K562 (cell line): ENCODE data around the gene USP14. TPM values are rescaled to one million over a fixed set of nuclear protein-coding genes. Genes with fewer than 3 reads are reported as not detected.

ENCODE experiments used
- ATAC-seq: fragments of 200-7000 bp; cut with Tn5 transposase; 3 replicates; pipeline ENCODE4 v1.9.1; 2020; ENCODE audit warnings: moderate library complexity
- BruUV-seq: library from RNA; stranded (reverse); fragments of 400-500 nt; replicated peaks from 2 replicates; lab custom pipeline; 2021; lab: Mats Ljungman, UMichigan
- CTCF ChIA-PET: fragments of 300-600 bp; formaldehyde crosslinking; extraction: SDS; loops from one replicate; lab custom pipeline; 2021; ENCODE audit warnings: low intra/inter-chr PET ratio; lab: Yijun Ruan, JAX
- POLR2A ChIA-PET: fragments of 300-600, 350-650 bp; sonication (Branson Sonifier 250); formaldehyde crosslinking; extraction: SDS; loops from one replicate; lab custom pipeline; 2021; ENCODE audit warnings: antibody characterized with exemption, inconsistent platforms; lab: Yijun Ruan, JAX
- DNase-seq, 4 experiments: peaks; one replicate each; pipeline versions ENCODE4 v3.0.0 to v3.0.0-alpha.2; 2011 to 2018; ENCODE audit warnings: low spot score in 3 of 4, mixed read lengths in 3 of 4; ENCODE audit errors: extremely low read depth in 1 of 4
- FAIRE-seq: peaks from 2 replicates; lab custom pipeline; 2011; peaks lifted over from hg19 to GRCh38; lab: Jason Lieb, UNC
- H2AFZ ChIP-seq: 2 replicates; pipeline ENCODE4 v1.6.0; 2011; ENCODE audit warnings: low read depth, low read length, control low read depth, inconsistent platforms
- H3K27ac ChIP-seq: fragments of 200-600 bp; 3 replicates; pipeline ENCODE4 v1.8.0; 2011; ENCODE audit warnings: low read depth, mild to moderate bottlenecking, control low read depth, inconsistent platforms, low read length, moderate library complexity, mixed read lengths; ENCODE audit errors: extremely low read depth
- H3K27me3 ChIP-seq, 2 experiments: fragments of 300-600 bp in 1 of 2; 2 replicates in 1 of 2; 3 replicates in 1 of 2; pipeline versions ENCODE4 v1.6.0 to v1.8.0; 2011; ENCODE audit warnings: inconsistent platforms in 2 of 2, low read length in 2 of 2, mild to moderate bottlenecking in 1 of 2, mixed read lengths in 1 of 2, moderate library complexity in 1 of 2; ENCODE audit not compliant: control insufficient read depth in 2 of 2, insufficient read depth in 2 of 2
- H3K36me3 ChIP-seq: fragments of 300-600 bp; 3 replicates; pipeline ENCODE4 v1.8.0; 2011; ENCODE audit warnings: mild to moderate bottlenecking, low read length, inconsistent platforms; ENCODE audit not compliant: control insufficient read depth, insufficient read depth
- H3K4me1 ChIP-seq, 2 experiments: fragments of 200-600 bp in 1 of 2; replicated peaks in 1 of 2; 2 replicates in 1 of 2; 3 replicates in 1 of 2; pipeline versions ENCODE4 v1.5.1 to v1.8.0; 2011; ENCODE audit warnings: inconsistent platforms in 2 of 2, low read length in 2 of 2, mild to moderate bottlenecking in 1 of 2, mixed read lengths in 1 of 2, moderate library complexity in 1 of 2; ENCODE audit not compliant: control insufficient read depth in 2 of 2, insufficient read depth in 2 of 2
- H3K4me2 ChIP-seq: 2 replicates; pipeline ENCODE4 v1.6.1; 2011; ENCODE audit warnings: low read length, control low read depth, inconsistent platforms, mixed read lengths; ENCODE audit not compliant: insufficient read depth
- H3K4me3 ChIP-seq: fragments of 200-600 bp; sonication (generic), shearing (Covaris generic); 2 replicates; pipeline ENCODE4 v1.5.1; 2016; ENCODE audit warnings: control low read depth, inconsistent platforms
- H3K79me2 ChIP-seq: fragments of 200-600 bp; 3 replicates; pipeline ENCODE4 v1.8.0; 2011; ENCODE audit warnings: low read length, inconsistent platforms; ENCODE audit not compliant: control insufficient read depth, insufficient read depth
- H3K9ac ChIP-seq, 2 experiments: 2 replicates each; pipeline versions ENCODE4 v1.6.0 to v1.6.1; 2011; ENCODE audit warnings: low read depth in 2 of 2, low read length in 2 of 2, control low read depth in 1 of 2, inconsistent platforms in 1 of 2, mild to moderate bottlenecking in 1 of 2, mixed read lengths in 1 of 2; ENCODE audit not compliant: insufficient read depth in 1 of 2
- H3K9me1 ChIP-seq: one replicate; pipeline ENCODE4 v1.6.0; 2011; ENCODE audit warnings: inconsistent platforms, mild to moderate bottlenecking, low read length, moderate library complexity; ENCODE audit not compliant: control insufficient read depth, insufficient read depth
- H3K9me3 ChIP-seq: replicated peaks from 2 replicates; pipeline ENCODE4 v1.5.1; 2011; ENCODE audit warnings: low read depth, low read length, inconsistent platforms; ENCODE audit not compliant: control insufficient read depth, insufficient read depth
- H4K20me1 ChIP-seq: replicated peaks from 2 replicates; pipeline ENCODE4 v1.6.1; 2011; ENCODE audit warnings: low read length, inconsistent platforms, mixed read lengths; ENCODE audit not compliant: control insufficient read depth, insufficient read depth
- ARID1B ChIP-seq: fragments of 450-650 bp; IDR thresholded peaks from 2 replicates; pipeline ENCODE4 v1.6.1; 2016; ENCODE audit warnings: antibody characterized with exemption, mild to moderate bottlenecking, inconsistent platforms
- ARNT ChIP-seq, 2 experiments: fragments of 450-650 bp; IDR thresholded peaks; 2 replicates each; pipeline ENCODE4 v1.6.1; 2016; ENCODE audit warnings: mild to moderate bottlenecking in 1 of 2
- DPF2 ChIP-seq: fragments of 450-650 bp; IDR thresholded peaks from 2 replicates; pipeline ENCODE4 v1.6.1; 2016
- KLF16 ChIP-seq: IDR thresholded peaks from 2 replicates; pipeline ENCODE4 v1.6.1; 2016; ENCODE audit warnings: antibody characterized with exemption
- RCOR1 ChIP-seq, 2 experiments: IDR thresholded peaks; 2 replicates each; pipeline ENCODE4 v1.6.1; 2012; ENCODE audit warnings: low read depth in 2 of 2, low read length in 2 of 2, borderline replicate concordance in 1 of 2, improper control_type of control experiment in 1 of 2
- ZNF143 ChIP-seq: sonication (generic); formaldehyde crosslinking; IDR thresholded peaks from 2 replicates; pipeline ENCODE4 v1.9.0; 2022; ENCODE audit warnings: mild to moderate bottlenecking, missing genetic modification reagents
- WGBS: fragments of 100-300 bp; shearing (Covaris generic); methylation state at CpG from one replicate; pipeline ENCODE4 v1.1.6; 2016; ENCODE audit warnings: low coverage, mixed read lengths; ENCODE audit not compliant: insufficient coverage; ENCODE audit errors: missing lambda C conversion rate; 5-methylcytosine and 5-hydroxymethylcytosine counted together
- in situ Hi-C: fragments of 300-500 bp; cut with MboI; formaldehyde crosslinking; loops from 4 replicates; pipeline ENCODE4 v1.15.0; 2018; ENCODE audit warnings: inconsistent platforms, mixed read lengths
- intact Hi-C: fragments of 100-400 bp; cut with micrococcal nuclease; formaldehyde crosslinking; loops from 2 replicates; pipeline ENCODE4 v1.14.2; 2022
- polyA plus RNA-seq, 8 experiments: library from polyadenylated mRNA; depleted of rRNA in 4 of 8; stranded (reverse) in 5 of 8; unstranded in 3 of 8; fragments of >200 nt; fragmentation: Nextera tagmentation in 2 of 8; fragmentation: Illumina TruSeq in 1 of 8; extraction: Ambion mirVana in 2 of 8; extraction: Trizol in 1 of 8; gene quantifications; 2 replicates each; pipeline versions ENCODE4 v1.2.1 to v1.2.3, GENCODE V29; 2011 to 2014; ENCODE audit warnings: inconsistent platforms in 1 of 8, missing spikeins in 1 of 8
- total RNA-seq, 7 experiments: library from RNA; depleted of rRNA in 6 of 7; stranded (reverse); fragments of >200 nt in 6 of 7; fragmentation: Illumina TruSeq in 2 of 7; extraction: Trizol in 2 of 7; gene quantifications; 2 replicates each; pipeline versions ENCODE4 v1.2.1 to v1.2.3, GENCODE V29; 2011 to 2021; ENCODE audit warnings: low replicate concordance in 1 of 7
- TF ChIP-seq, protein P1 (sequence below): fragments of 200-600 bp; sonication (generic); IDR thresholded peaks from one replicate; pipeline ENCODE4 v1.6.1; 2012; ENCODE audit warnings: mild to moderate bottlenecking, low read depth, low read length, inconsistent platforms
- TF ChIP-seq, protein P2 (sequence below), 3 experiments: fragments of 200-800 bp in 1 of 3; fragments of 250-450 bp in 1 of 3; fragments of 450-650 bp in 1 of 3; sonication (Bioruptor Pico) in 1 of 3; sonication (Bioruptor generic) in 1 of 3; formaldehyde crosslinking in 1 of 3; IDR thresholded peaks; 2 replicates each; pipeline versions ENCODE4 v1.6.1 to v1.8.0; 2016 to 2022; ENCODE audit warnings: mild to moderate bottlenecking in 2 of 3, missing genetic modification characterization in 2 of 3, missing compliant biosample characterization in 1 of 3, moderate library complexity in 1 of 3

USP14 gene
- total and polyA plus RNA-seq, 9 of the 15 experiments (the other 6 are each of a cell fraction or from before 2014, with no cell fraction given), result 18.7 to 129 (median 40.3) TPM

DNA sequence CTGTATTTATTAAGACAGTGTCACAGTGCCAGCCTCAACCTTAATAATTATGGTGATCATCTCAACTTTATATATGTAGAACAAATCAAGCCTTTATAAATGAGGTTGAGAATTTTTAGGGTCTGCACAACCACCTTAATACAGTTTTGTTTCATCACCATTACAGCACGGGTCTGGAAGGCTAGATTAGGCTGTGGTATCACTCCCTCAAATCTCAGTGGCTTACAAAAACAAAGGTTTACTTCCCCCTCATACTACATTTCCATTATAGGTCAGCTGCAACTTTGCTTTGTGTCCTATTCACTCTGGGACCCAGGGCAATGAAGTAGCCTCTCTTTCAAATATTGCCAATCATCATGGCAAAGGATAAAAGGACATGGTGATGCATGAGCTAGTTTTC, 23.3 kb upstream of the USP14 start:
- Histone ChIP-seq H3K27me3 (no peaks in the 10 kb centered on the region), H3K9ac (no peak overlapping the region), H2AFZ (no peak overlapping the region), H3K79me2 (no peaks in the 10 kb centered on the region), H4K20me1 (no peaks in the 10 kb centered on the region), H3K9me1 (no peaks in the 10 kb centered on the region), H3K4me2 (no peak overlapping the region), H3K36me3 (no peaks in the 10 kb centered on the region), H3K4me3 (no peak overlapping the region), H3K9me3 (peaks cover 1% of the 10 kb centered on the region; the same call in 1 of the 2 replicates), H3K27ac (no peak overlapping the region), H3K4me1 (peaks cover 3 to 5% of the 10 kb centered on the region in 2 experiments; a peak in 2 of 5 replicates)
- FAIRE-seq, result no peak
- DNase-seq, result no peak
- CTCF ChIA-PET, result no interaction called here
- BruUV-seq, result no TSS peak
- POLR2A ChIA-PET, result no interaction called here
- intact Hi-C loops, result no loop called here
- WGBS, result 0% methylated on average over 1 of the region's 1 CpG
- no peak; the same call in 2 of the 3 replicates for ATAC-seq
- in situ Hi-C loops, result no loop called here
- TF ChIP-seq, protein P1, sequence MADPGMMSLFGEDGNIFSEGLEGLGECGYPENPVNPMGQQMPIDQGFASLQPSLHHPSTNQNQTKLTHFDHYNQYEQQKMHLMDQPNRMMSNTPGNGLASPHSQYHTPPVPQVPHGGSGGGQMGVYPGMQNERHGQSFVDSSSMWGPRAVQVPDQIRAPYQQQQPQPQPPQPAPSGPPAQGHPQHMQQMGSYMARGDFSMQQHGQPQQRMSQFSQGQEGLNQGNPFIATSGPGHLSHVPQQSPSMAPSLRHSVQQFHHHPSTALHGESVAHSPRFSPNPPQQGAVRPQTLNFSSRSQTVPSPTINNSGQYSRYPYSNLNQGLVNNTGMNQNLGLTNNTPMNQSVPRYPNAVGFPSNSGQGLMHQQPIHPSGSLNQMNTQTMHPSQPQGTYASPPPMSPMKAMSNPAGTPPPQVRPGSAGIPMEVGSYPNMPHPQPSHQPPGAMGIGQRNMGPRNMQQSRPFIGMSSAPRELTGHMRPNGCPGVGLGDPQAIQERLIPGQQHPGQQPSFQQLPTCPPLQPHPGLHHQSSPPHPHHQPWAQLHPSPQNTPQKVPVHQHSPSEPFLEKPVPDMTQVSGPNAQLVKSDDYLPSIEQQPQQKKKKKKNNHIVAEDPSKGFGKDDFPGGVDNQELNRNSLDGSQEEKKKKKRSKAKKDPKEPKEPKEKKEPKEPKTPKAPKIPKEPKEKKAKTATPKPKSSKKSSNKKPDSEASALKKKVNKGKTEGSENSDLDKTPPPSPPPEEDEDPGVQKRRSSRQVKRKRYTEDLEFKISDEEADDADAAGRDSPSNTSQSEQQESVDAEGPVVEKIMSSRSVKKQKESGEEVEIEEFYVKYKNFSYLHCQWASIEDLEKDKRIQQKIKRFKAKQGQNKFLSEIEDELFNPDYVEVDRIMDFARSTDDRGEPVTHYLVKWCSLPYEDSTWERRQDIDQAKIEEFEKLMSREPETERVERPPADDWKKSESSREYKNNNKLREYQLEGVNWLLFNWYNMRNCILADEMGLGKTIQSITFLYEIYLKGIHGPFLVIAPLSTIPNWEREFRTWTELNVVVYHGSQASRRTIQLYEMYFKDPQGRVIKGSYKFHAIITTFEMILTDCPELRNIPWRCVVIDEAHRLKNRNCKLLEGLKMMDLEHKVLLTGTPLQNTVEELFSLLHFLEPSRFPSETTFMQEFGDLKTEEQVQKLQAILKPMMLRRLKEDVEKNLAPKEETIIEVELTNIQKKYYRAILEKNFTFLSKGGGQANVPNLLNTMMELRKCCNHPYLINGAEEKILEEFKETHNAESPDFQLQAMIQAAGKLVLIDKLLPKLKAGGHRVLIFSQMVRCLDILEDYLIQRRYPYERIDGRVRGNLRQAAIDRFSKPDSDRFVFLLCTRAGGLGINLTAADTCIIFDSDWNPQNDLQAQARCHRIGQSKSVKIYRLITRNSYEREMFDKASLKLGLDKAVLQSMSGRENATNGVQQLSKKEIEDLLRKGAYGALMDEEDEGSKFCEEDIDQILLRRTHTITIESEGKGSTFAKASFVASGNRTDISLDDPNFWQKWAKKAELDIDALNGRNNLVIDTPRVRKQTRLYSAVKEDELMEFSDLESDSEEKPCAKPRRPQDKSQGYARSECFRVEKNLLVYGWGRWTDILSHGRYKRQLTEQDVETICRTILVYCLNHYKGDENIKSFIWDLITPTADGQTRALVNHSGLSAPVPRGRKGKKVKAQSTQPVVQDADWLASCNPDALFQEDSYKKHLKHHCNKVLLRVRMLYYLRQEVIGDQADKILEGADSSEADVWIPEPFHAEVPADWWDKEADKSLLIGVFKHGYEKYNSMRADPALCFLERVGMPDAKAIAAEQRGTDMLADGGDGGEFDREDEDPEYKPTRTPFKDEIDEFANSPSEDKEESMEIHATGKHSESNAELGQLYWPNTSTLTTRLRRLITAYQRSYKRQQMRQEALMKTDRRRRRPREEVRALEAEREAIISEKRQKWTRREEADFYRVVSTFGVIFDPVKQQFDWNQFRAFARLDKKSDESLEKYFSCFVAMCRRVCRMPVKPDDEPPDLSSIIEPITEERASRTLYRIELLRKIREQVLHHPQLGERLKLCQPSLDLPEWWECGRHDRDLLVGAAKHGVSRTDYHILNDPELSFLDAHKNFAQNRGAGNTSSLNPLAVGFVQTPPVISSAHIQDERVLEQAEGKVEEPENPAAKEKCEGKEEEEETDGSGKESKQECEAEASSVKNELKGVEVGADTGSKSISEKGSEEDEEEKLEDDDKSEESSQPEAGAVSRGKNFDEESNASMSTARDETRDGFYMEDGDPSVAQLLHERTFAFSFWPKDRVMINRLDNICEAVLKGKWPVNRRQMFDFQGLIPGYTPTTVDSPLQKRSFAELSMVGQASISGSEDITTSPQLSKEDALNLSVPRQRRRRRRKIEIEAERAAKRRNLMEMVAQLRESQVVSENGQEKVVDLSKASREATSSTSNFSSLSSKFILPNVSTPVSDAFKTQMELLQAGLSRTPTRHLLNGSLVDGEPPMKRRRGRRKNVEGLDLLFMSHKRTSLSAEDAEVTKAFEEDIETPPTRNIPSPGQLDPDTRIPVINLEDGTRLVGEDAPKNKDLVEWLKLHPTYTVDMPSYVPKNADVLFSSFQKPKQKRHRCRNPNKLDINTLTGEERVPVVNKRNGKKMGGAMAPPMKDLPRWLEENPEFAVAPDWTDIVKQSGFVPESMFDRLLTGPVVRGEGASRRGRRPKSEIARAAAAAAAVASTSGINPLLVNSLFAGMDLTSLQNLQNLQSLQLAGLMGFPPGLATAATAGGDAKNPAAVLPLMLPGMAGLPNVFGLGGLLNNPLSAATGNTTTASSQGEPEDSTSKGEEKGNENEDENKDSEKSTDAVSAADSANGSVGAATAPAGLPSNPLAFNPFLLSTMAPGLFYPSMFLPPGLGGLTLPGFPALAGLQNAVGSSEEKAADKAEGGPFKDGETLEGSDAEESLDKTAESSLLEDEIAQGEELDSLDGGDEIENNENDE, result no peak
- 0 out of 2 replicates have a peak, but pooled peaks have one; percentile 19 for TF ChIP-seq KLF16
- no peak for TF ChIP-seq ZNF143 (CRISPR knock-in tag)
- no peak for TF ChIP-seq ARNT (IDR thresholded peaks at IDR 0.05)
- TF ChIP-seq, protein P2, sequence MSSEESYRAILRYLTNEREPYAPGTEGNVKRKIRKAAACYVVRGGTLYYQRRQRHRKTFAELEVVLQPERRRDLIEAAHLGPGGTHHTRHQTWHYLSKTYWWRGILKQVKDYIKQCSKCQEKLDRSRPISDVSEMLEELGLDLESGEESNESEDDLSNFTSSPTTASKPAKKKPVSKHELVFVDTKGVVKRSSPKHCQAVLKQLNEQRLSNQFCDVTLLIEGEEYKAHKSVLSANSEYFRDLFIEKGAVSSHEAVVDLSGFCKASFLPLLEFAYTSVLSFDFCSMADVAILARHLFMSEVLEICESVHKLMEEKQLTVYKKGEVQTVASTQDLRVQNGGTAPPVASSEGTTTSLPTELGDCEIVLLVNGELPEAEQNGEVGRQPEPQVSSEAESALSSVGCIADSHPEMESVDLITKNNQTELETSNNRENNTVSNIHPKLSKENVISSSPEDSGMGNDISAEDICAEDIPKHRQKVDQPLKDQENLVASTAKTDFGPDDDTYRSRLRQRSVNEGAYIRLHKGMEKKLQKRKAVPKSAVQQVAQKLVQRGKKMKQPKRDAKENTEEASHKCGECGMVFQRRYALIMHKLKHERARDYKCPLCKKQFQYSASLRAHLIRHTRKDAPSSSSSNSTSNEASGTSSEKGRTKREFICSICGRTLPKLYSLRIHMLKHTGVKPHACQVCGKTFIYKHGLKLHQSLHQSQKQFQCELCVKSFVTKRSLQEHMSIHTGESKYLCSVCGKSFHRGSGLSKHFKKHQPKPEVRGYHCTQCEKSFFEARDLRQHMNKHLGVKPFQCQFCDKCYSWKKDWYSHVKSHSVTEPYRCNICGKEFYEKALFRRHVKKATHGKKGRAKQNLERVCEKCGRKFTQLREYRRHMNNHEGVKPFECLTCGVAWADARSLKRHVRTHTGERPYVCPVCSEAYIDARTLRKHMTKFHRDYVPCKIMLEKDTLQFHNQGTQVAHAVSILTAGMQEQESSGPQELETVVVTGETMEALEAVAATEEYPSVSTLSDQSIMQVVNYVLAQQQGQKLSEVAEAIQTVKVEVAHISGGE (CRISPR knock-in tag; IDR thresholded peaks at IDR 0.05), result no peak
- TF ChIP-seq RCOR1 (IDR thresholded peaks at IDR 0.05; ENCODE audit: borderline replicate concordance in 1 of 2, low read depth in 2 of 2, low read length in 2 of 2), result peak; percentile 22 to 96; a peak in 2 of 4 replicates
- TF ChIP-seq DPF2, result peak; percentile 49
- TF ChIP-seq ARID1B, result peak; percentile 70; the same call in 1 of the 2 replicates
